ENCODE results near the gene VMAC.
A peak's percentile ranks its signal among the peaks of the same experiment; 100 is the strongest.
"Not testable (repeated sequence)": the region's sequence is repeated elsewhere in the genome, so short reads cannot be mapped to it uniquely, and the experiment has no call there.

The VMAC gene, protein sequence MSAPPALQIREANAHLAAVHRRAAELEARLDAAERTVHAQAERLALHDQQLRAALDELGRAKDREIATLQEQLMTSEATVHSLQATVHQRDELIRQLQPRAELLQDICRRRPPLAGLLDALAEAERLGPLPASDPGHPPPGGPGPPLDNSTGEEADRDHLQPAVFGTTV

GRCh38 chr19:5904352-5905113, at the start of gene VMAC:
Gene VMAC, plus strand, starts transcription at chr19:5904872. Its CDS starts 19 bp downstream, at chr19:5904891.
- DNase-seq (ENCODE audit: low read depth in 2 of 2), result peak; percentile 99 to 100

DNA sequence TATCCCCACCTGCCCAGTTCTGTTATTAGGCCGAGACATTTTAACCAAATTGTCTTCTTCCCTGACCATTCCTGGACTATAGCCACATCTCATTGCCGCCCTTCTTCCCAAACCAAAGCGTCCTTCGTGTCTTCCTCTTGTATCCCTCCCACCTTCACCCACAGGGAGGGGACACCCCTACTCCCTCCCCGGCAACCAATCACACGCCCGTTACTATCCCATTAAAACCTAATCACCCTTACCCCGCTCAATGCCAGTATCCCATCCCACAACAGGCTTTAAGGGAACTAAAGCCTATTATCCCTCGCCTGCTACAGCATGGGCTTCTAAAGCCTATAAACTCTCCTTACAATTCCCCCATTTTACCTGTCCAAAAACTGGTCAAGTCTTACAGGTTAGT, 49.5 kb upstream of the VMAC start:
- not testable (repeated sequence) for DNase-seq (ENCODE audit: low read depth in 2 of 2)

GRCh38 chr19:5857203-5858081, 47.2 kb upstream of the VMAC start:
- DNase-seq (ENCODE audit: low read depth in 2 of 2), result no peak

- no peak for DNase-seq (ENCODE audit: low read depth in 2 of 2)
Measured at GRCh38 chr19:5863030-5863665, 41.5 kb upstream of the VMAC start.

DNA sequence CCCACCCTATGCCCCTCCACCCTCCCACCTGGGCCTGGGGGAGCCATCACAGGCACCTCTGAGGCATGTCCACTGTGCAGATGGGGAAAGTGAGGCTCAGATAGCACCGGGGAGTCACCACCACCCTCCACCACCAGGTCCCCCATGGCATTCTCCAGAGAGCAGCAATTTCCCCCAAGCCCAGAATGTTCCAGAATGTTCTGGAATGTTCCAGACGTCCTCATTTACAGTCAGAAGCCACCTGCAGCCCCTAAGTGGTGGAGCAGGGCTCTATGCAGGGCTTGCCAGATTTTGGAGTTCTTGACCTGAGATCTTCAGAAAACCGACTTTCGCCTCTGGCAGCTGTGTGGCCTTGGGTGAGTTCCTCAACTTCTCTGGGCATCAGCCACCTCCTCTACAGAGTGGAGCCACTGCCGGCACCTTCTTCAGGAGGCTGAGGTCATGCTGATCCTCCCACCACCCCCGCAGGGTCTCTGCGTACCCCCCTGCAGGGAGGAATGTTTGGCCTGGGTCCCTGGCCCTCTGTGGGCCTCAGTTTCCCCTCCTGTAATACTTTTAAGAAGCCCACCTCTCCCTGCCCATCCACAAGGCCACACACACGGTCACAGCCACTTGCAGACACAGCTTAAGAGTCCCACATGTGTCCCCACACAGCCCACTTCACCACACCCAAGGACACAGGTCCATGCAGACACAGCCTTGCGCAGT, 40.5 kb upstream of the VMAC start:
- DNase-seq (ENCODE audit: low read depth in 2 of 2), result no peak

DNA sequence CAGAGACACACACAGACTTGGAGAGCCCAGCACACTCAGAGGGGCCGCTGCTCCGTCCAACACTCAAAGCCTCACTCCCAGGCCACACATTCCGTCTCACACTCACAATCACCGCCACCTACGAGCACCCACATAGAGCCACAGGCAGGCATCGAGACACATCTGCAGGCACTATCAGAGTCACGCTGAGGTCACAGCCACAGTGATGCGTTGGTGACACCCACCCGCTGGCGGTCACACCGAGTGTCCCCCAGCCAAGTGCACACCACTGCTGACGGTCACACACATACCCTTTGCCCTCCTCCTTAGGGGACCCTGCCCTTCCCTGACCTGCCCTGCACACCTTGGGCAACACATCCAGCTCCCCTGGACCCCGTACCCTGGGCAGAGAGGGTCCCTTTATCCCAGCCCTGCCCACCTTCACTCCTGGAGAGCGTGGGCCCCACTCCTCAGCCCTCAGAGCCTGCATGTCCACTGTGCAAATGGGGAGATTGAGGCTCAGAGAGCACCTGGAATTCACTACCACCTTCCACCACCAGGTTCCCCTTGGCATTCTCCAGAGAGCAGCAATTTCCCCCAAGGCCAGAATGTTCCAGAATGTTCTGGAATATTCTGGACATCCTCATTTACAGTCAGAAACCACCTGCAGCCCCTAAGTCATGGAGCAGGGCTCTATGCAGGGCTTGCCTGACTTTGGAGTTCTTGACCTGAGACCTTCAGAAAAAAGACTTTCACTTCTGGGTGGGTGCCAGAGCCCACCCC, 39.8 kb upstream of the VMAC start:
- DNase-seq (ENCODE audit: low read depth in 2 of 2), result no peak

DNA sequence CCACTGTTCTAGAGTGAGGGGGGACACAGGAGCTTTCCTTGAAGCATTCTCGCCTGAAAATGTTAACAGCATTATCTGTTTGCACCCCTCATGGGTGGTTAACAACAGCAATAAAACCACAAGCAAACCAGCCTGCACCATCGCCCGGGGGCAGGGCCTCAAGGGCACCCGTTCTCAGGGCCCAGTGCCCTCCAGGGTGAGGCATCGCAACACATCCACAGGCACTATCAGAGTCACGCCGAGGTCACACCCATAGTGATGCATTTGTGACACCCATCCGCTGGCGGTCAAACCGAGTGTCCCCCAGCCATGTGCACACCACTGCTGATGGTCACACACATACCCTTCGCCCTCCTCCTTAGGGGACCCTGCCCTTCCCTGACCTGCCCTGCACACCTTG, 38.9 kb upstream of the VMAC start:
- no peak for DNase-seq (ENCODE audit: low read depth in 2 of 2)

DNA sequence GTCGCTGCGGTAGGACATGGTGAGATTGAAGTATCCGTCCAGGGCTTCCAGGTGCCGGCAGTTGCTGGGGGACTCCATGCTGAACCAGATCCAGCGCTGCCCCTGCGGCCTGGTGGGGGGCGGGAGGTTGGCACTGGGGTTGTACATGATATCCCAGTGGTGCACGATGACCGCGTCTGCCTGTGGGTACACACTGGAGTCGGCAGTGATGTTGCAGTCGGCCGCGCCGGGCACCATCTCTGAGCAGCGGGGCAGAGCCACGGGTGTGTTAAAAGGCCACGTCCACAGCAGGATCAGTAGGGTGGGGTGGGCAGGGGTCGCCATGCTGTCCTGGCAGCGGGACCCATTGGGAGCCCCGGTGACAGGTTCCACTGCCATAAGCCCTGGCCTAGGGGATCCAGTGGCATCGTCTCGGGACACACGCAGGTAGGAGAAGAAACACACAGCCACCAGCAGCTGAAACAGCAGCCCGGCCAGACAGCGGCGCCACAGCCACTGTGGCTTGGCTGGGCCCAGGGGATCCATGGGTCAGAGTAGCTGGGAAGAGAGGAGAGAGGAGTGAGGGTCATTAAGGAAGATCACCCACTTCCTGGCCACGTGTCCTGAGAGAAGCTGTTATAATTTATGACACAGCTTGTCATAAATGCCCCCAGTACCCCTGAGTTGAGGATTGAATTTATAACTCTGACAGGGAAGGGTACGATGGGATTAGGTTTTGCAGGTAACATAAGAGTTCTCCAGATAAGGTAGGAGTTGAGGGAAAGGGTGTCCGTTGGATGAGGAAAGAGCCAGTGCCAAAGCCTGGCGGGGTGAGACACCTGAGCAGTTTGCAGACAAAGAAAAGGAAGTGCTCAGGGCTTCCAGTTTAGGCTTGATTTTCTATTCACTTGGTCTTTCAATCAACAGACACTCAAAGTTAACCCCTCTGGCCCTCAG, 37.2 kb upstream of the VMAC start:
- no peak for DNase-seq (ENCODE audit: low read depth in 2 of 2)

GRCh38 chr19:5870986-5871394, 33.7 kb upstream of the VMAC start:
- DNase-seq (ENCODE audit: low read depth in 2 of 2), result no peak

DNA sequence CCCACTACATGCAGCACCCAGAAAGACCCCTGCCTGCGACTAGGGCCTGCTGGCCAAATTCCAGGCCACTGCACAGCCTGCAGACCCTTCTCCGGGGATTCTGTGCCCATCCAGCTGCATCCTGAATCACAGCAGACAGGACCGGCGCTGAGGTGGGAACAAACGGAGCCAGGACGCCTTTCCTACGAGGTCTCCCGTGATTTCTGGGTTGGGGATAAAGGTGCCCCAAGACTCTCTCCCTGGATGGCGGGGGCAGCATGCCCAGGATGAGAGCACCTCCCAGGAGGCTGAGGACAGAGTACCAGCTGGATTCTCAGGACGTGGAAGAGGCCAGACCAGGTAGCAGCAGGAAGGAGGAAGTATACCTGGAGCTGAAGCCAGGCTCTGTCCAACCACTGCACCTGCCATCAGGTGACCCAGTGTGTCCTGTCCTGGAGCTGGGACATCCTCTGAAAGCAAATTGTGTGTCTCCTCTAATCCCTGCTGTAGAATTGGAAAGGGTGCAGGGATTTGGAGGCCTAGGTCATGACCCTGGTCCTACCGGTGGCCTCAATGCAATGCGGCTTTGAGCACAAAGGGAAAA, 31.0 kb upstream of the VMAC start:
- DNase-seq (ENCODE audit: low read depth in 2 of 2), result no peak

- not testable (repeated sequence) for DNase-seq (ENCODE audit: low read depth in 2 of 2)
Measured at GRCh38 chr19:5874496-5874895, 30.2 kb upstream of the VMAC start.

DNA sequence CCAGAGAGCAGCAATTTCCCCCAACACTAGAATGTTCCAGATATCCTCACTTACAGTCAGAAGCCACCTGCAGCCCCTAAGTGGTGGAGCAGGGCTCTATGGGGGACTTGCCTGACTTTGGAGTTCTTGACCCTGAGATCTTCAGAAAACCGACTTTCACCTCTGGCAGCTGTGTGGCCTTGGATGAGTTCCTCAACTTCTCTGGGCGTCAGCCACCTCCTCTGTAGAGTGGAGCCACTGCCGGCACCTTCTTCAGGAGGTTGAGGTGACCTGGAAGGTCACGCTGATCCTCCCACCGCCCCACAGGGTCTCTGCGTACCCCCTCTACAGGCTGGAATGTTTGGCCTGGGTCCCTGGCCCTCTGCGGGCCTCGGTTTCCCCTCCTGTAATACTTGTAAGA, 27.2 kb upstream of the VMAC start:
- no peak for DNase-seq (ENCODE audit: low read depth in 2 of 2)

- DNase-seq (ENCODE audit: low read depth in 2 of 2), result no peak
Measured at GRCh38 chr19:5877882-5878281, 26.8 kb upstream of the VMAC start.

GRCh38 chr19:5880196-5880595, 24.5 kb upstream of the VMAC start:
- DNase-seq (ENCODE audit: low read depth in 2 of 2), result no peak

DNA sequence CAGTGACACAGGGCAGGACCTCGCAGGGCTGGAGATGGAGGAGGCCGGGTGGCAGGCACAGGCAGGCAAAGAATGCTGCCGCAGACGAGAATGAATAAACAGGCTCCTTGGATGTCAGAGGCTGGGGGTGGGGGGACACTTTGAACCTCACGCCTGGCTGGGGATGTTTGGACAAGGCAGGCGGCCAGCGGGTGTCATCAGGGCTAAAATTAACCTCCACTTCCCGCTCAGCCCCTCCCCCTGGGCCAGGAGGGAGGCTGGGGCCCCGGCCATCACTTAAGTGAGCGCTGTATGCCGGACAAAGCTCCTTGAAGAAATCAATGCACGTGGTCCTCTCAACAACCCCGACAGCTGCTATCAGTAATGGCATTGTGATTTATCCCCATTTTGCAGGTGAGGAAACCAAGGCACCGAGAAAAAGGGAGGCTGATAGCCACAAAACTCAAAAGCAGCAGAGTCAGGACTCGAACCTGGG, 24.0 kb upstream of the VMAC start:
- no peak for DNase-seq (ENCODE audit: low read depth in 2 of 2)

DNA sequence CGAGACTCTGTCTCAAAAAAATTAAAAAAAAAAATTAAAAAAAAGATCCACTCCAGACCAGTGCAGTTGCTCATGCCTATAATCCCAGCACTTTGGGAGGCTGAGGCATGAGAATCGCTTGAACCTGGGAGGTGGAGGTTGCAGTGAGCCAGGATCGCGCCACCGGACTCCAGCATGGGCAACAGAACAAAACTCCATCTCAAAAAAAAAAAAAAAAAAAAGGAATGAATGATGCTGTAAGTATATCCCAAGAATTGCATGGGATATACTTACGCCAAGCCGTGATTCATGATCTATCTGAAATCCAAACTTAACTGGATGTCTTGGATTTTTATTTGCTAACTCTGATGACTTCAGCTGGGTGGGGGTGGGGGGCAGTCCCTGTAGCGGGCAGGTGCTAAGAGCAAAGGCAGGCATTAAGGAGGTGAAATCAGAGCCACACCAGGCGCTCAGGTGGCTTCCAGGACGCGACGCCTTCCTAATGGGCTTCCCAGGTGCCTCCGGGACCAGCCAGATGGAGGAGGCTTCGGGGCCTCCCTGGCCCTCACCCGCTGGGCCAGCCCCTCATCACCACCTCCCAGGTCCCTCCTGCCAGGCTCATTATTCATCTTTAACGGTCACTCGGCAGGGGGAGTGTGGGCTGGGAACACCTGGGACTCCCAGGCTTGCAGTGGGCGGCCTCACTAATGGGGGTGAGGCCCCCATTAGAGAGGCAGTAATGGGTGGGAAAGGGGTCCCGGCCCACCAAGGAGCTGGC, 23.0 kb upstream of the VMAC start:
- no peak for DNase-seq (ENCODE audit: low read depth in 2 of 2)

GRCh38 chr19:5882421-5882968, 22.2 kb upstream of the VMAC start:
- DNase-seq (ENCODE audit: low read depth in 2 of 2), result no peak

Measured in stimulated activated CD4-positive, alpha-beta T cell treated with anti-CD3 and anti-CD28 coated beads, Interleukin-4, amount 100 ng/mL, for 48 hours (primary cell).